Activated effector memory CD4-positive, alpha-beta T cell treated with Interleukin-2 at 50 U/mL for 16 hours (primary cell): ENCODE results near the gene HOXA7.
A peak's percentile ranks its signal among the peaks of the same experiment; 100 is the strongest.

Experiments
- DNase-seq: peaks from one replicate; pipeline ENCODE4 v3.0.0-alpha.2; 2020

Gene HOXA7

GRCh38 chr7:27181795-27182275, 25.4 kb upstream of the HOXA7 start:
- DNase-seq, result no peak

- no peak for DNase-seq
These were observed 24.3 kb upstream of the HOXA7 start for GRCh38 chr7:27180431-27181420.

GRCh38 chr7:27179503-27180430, 23.3 kb upstream of the HOXA7 start:
- peak; percentile 37 for DNase-seq

GRCh38 chr7:27179030-27179429, 22.6 kb upstream of the HOXA7 start:
- DNase-seq, result no peak

GRCh38 chr7:27178366-27178765, 21.9 kb upstream of the HOXA7 start:
- DNase-seq, result no peak

- no peak for DNase-seq
These were observed 21.4 kb upstream of the HOXA7 start for GRCh38 chr7:27177795-27178320.

GRCh38 chr7:27176962-27177794, 20.7 kb upstream of the HOXA7 start:
- no peak for DNase-seq

GRCh38 chr7:27176524-27176845, 20.0 kb upstream of the HOXA7 start:
- DNase-seq, result no peak

- no peak for DNase-seq
These were observed 19.4 kb upstream of the HOXA7 start for GRCh38 chr7:27175626-27176523.

GRCh38 chr7:27174874-27175625, 18.6 kb upstream of the HOXA7 start:
- no peak for DNase-seq

GRCh38 chr7:27173956-27174873, 17.7 kb upstream of the HOXA7 start, which contains the start of gene HOXA10:
Gene HOXA10 (minus strand): TSS chr7:27174320. CDS start chr7:27174306, 14 bp downstream.
- DNase-seq, result no peak

GRCh38 chr7:27173511-27173955, 17.1 kb upstream of the HOXA7 start:
- no peak for DNase-seq

- DNase-seq, result no peak
These were observed 16.5 kb upstream of the HOXA7 start for GRCh38 chr7:27172823-27173510.

- DNase-seq, result no peak
These were observed 15.9 kb upstream of the HOXA7 start for GRCh38 chr7:27172315-27172774.

- DNase-seq, result no peak
These were observed 15.3 kb upstream of the HOXA7 start for GRCh38 chr7:27171637-27172314.

GRCh38 chr7:27171325-27171636, 14.8 kb upstream of the HOXA7 start:
- DNase-seq, result no peak

GRCh38 chr7:27170426-27171324, 14.2 kb upstream of the HOXA7 start:
- no peak for DNase-seq
